Prostate gland (tissue), 2 donors: ENCODE results near the gene CASP12.

Source experiments
- CTCF ChIP-seq, 4 experiments: fragments of 200-600 bp in 2 of 4; fragments of 450-650 bp in 2 of 4; sonication (generic) in 2 of 4; IDR thresholded peaks; 1 replicate in 3 of 4; 2 replicates in 1 of 4; pipeline ENCODE4 v1.5.1; 2016 to 2019; ENCODE audit warnings: antibody characterized with exemption in 4 of 4, mild to moderate bottlenecking in 2 of 4, moderate library complexity in 2 of 4
- POLR2A ChIP-seq: fragments of 450-650 bp; IDR thresholded peaks from one replicate; pipeline ENCODE4 v1.6.1; 2016; ENCODE audit warnings: antibody characterized with exemption, mild to moderate bottlenecking

GRCh38 chr11:104899226-104899625 is 966 bp upstream of the CASP12 start:
- TF ChIP-seq CTCF (IDR thresholded peaks at IDR 0.05), result no peak
- TF ChIP-seq POLR2A, result no peak
